SU-DHL-6 (cell line): ENCODE data around the gene RSPH1.

Experiments used
- CTCF ChIP-seq: fragments of 200-600 bp; sonication (generic); IDR thresholded peaks from one replicate; pipeline ENCODE4 v1.5.1; 2017; ENCODE audit warnings: antibody characterized with exemption, mild to moderate bottlenecking, low read length, moderate library complexity; ENCODE audit not compliant: insufficient read depth, poor library complexity, severe bottlenecking
- EZH2phosphoT487 ChIP-seq: fragments of 200-600 bp; sonication (generic), shearing (Covaris generic); conservative IDR thresholded peaks from 2 replicates; pipeline ENCODE4 v1.6.1; 2018; ENCODE audit warnings: mild to moderate bottlenecking, antibody characterized with exemption, low read length, moderate library complexity, mixed read lengths

GRCh38 chr21:42539342-42539741 lies 43.3 kb upstream of the RSPH1 start:
- TF ChIP-seq CTCF (no peak), EZH2phosphoT487 (no peak)
